GM12873 (cell line): ENCODE data around the gene KREMEN1.

Source experiments
- CTCF ChIP-seq: IDR thresholded peaks from 2 replicates; pipeline ENCODE4 v1.5.1; 2012; ENCODE audit warnings: low read depth, mild to moderate bottlenecking, moderate library complexity, low read length, control low read depth; ENCODE audit not compliant: insufficient read depth; ENCODE audit errors: missing control alignments

KREMEN1 gene

GRCh38 chr22:29081517-29082236, 8.8 kb downstream of the KREMEN1 start:
- no peak for TF ChIP-seq CTCF

GRCh38 chr22:29082826-29083545, 10.2 kb downstream of the KREMEN1 start:
- TF ChIP-seq CTCF: no peak

- no peak for TF ChIP-seq CTCF
Observed at GRCh38 chr22:29083933-29084591, 11.2 kb downstream of the KREMEN1 start.

GRCh38 chr22:29087012-29087411, 14.2 kb downstream of the KREMEN1 start:
- no peak for TF ChIP-seq CTCF

- TF ChIP-seq CTCF: no peak
Observed at GRCh38 chr22:29088809-29089208, 16.0 kb downstream of the KREMEN1 start.

- no peak for TF ChIP-seq CTCF
Observed at GRCh38 chr22:29089507-29089906, 16.7 kb downstream of the KREMEN1 start.

GRCh38 chr22:29090039-29090438, 17.2 kb downstream of the KREMEN1 start:
- no peak for TF ChIP-seq CTCF
